ENCODE data around the gene ADAMTS2. TPM values are rescaled to one million over a fixed set of nuclear protein-coding genes. Genes with fewer than 3 reads are reported as not detected.

The ADAMTS2 gene
- polyA plus RNA-seq, 3 donors = 0.74 to 2.3 TPM; not detected in 1

DNA sequence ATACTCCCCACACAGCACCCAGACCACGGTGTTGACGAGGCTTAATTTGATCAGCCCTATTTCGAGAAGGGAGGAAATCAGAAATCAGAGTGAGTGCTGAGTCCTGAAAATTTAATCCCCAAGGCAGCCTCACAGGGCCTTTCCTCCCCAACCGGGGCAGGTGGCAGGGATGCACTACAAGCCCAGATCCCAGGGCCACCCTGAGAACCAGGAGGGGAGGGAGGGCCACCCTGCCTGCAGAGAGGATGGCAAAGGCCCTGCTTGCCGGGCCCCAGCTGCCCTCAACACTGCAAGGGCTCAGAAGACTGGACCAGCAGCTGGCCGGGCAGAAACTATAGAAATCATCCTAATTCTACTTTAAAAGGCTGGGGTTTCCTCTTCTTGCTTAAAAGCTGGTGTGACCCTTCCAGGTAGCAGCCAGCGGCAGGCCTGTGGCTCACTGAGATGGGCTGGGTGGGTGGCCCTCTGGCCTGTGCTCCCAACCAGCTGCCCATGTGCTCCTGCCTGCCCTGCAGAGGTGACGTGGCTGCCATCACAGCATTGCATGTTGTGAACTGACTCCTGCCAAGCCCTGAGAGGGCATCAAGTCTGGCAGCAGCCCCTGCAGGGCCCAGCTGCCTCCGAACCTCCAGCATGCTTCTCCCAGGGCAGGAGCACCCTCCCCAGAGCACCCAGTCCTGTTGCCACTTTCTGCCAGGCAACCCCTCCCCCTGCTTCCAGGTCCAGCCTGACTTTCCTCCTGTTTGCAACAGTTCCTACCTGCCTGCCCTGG is 122.8 kb downstream of the ADAMTS2 start:
- no peaks in the 10 kb centered on the region for H3K4me1 Mint-ChIP-seq
- peaks cover 22 to 29% of the 10 kb centered on the region in 2 donors for H3K9me3 ChIP-seq (replicated peaks in 1 of 2; ENCODE audit: control insufficient read depth in 1 of 2, insufficient read depth in 1 of 2, low read length in 2 of 2)
- intact Hi-C loops (cut with micrococcal nuclease) = no loop called here
- H3K9ac ChIP-seq (ENCODE audit: insufficient read depth, low read length, poor library complexity, severe bottlenecking) = no peak overlapping the region
- no peak overlapping the region for H3K4me2 ChIP-seq (replicated peaks; ENCODE audit: extremely low read depth, low read length, poor library complexity, severe bottlenecking)
- H3K27me3 Mint-ChIP-seq (ENCODE audit: low read depth in 3 of 3) = peaks cover 0 to 5% (median 0%) of the 10 kb centered on the region in 3 donors
- no peak overlapping the region for H3K27ac ChIP-seq (ENCODE audit: low read depth in 1 of 2, low read length in 2 of 2)
- no peaks in the 10 kb centered on the region for H4K20me1 ChIP-seq (ENCODE audit: insufficient read depth, low read length)
- H3K9me3 Mint-ChIP-seq = peaks cover 24 to 30% (median 26%) of the 10 kb centered on the region in 7 donors
- no peaks in the 10 kb centered on the region for H3K4me1 ChIP-seq (ENCODE audit: control insufficient read depth in 1 of 2, insufficient read depth in 2 of 2, low read length in 2 of 2)
- no peaks in the 10 kb centered on the region for H3K27me3 ChIP-seq (ENCODE audit: control insufficient read depth in 2 of 2, insufficient read depth in 2 of 2, low read length in 2 of 2)
- no peak overlapping the region for H3K4me3 ChIP-seq (replicated peaks in 1 of 3; ENCODE audit: low read depth in 2 of 3, low read length in 3 of 3)
- H3K36me3 ChIP-seq (replicated peaks in 1 of 2; ENCODE audit: control insufficient read depth in 1 of 2, insufficient read depth in 2 of 2, low read length in 2 of 2) = no peaks in the 10 kb centered on the region
- H3K36me3 Mint-ChIP-seq = no peaks in the 10 kb centered on the region
- DNase-seq = no peak
- H3K4me3 Mint-ChIP-seq = no peak overlapping the region
- TF ChIP-seq, protein P1, sequence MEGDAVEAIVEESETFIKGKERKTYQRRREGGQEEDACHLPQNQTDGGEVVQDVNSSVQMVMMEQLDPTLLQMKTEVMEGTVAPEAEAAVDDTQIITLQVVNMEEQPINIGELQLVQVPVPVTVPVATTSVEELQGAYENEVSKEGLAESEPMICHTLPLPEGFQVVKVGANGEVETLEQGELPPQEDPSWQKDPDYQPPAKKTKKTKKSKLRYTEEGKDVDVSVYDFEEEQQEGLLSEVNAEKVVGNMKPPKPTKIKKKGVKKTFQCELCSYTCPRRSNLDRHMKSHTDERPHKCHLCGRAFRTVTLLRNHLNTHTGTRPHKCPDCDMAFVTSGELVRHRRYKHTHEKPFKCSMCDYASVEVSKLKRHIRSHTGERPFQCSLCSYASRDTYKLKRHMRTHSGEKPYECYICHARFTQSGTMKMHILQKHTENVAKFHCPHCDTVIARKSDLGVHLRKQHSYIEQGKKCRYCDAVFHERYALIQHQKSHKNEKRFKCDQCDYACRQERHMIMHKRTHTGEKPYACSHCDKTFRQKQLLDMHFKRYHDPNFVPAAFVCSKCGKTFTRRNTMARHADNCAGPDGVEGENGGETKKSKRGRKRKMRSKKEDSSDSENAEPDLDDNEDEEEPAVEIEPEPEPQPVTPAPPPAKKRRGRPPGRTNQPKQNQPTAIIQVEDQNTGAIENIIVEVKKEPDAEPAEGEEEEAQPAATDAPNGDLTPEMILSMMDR (IDR thresholded peaks at IDR 0.05) = no peak
- H2AFZ ChIP-seq (ENCODE audit: insufficient read depth, low read depth, low read length, poor library complexity, severe bottlenecking) = no peak overlapping the region
- H3K27ac Mint-ChIP-seq = no peak overlapping the region
- 76% methylated on average over 4 of the region's 9 CpGs for WGBS (ENCODE audit: insufficient coverage)
- no peaks in the 10 kb centered on the region for H3K79me2 ChIP-seq (ENCODE audit: insufficient read depth, low read length)

DNA sequence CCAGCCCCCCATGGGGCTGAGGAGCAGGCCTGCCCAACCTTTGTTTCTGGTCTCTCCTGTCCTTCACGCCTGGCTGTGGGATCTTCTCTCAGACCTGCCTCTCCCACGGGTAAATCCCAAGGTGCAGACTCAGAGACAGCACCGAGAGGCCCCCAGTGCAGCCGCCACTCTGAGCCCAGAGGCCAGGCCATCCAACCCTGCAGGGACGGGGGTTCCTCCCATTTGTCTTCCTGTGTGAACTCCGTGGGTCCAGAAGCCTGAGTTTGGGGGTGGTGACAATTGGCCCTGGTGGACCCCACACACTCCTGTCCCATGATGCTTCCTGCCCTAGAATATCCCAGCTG is 123.4 kb downstream of the ADAMTS2 start:
- no peak overlapping the region for H2AFZ ChIP-seq (ENCODE audit: insufficient read depth, low read depth, low read length, poor library complexity, severe bottlenecking)
- H3K79me2 ChIP-seq (ENCODE audit: insufficient read depth, low read length) = no peaks in the 10 kb centered on the region
- H4K20me1 ChIP-seq (ENCODE audit: insufficient read depth, low read length) = no peaks in the 10 kb centered on the region
- H3K4me3 ChIP-seq (replicated peaks in 1 of 3; ENCODE audit: low read depth in 2 of 3, low read length in 3 of 3) = no peak overlapping the region
- H3K36me3 ChIP-seq (replicated peaks in 1 of 2; ENCODE audit: control insufficient read depth in 1 of 2, insufficient read depth in 2 of 2, low read length in 2 of 2) = no peaks in the 10 kb centered on the region
- Mint-ChIP-seq H3K9me3 (peaks cover 24 to 30% (median 26%) of the 10 kb centered on the region in 7 donors), H3K27me3 (ENCODE audit: low read depth in 3 of 3) (peaks cover 0 to 6% (median 0%) of the 10 kb centered on the region in 3 donors), H3K4me1 (no peaks in the 10 kb centered on the region), H3K27ac (no peak overlapping the region), H3K36me3 (no peaks in the 10 kb centered on the region), H3K4me3 (no peak overlapping the region)
- DNase-seq = no peak
- TF ChIP-seq, protein P1 (IDR thresholded peaks at IDR 0.05) = no peak
- no peak overlapping the region for H3K27ac ChIP-seq (ENCODE audit: low read depth in 1 of 2, low read length in 2 of 2)
- no peak overlapping the region for H3K9ac ChIP-seq (ENCODE audit: insufficient read depth, low read length, poor library complexity, severe bottlenecking)
- 84% methylated on average over 5 of the region's 6 CpGs for whole genome bisulfite sequencing (ENCODE audit: insufficient coverage)
- peaks cover 22 to 29% of the 10 kb centered on the region in 2 donors for H3K9me3 ChIP-seq (replicated peaks in 1 of 2; ENCODE audit: control insufficient read depth in 1 of 2, insufficient read depth in 1 of 2, low read length in 2 of 2)
- intact Hi-C loops (cut with micrococcal nuclease) = no loop called here
- no peak overlapping the region for H3K4me2 ChIP-seq (replicated peaks; ENCODE audit: extremely low read depth, low read length, poor library complexity, severe bottlenecking)
- no peaks in the 10 kb centered on the region for H3K27me3 ChIP-seq (ENCODE audit: control insufficient read depth in 2 of 2, insufficient read depth in 2 of 2, low read length in 2 of 2)
- H3K4me1 ChIP-seq (ENCODE audit: control insufficient read depth in 1 of 2, insufficient read depth in 2 of 2, low read length in 2 of 2) = no peaks in the 10 kb centered on the region
